ENCODE results near the gene PARPBP.
"Not testable (repeated sequence)": the region's sequence is repeated elsewhere in the genome, so short reads cannot be mapped to it uniquely, and the experiment has no call there.

Gene PARPBP

GRCh38 chr12:102144221-102144620 is 24.2 kb downstream of the PARPBP start:
- H3K27me3 ChIP-seq (ENCODE audit: control insufficient read depth in 1 of 2, insufficient read depth in 2 of 2, low read length in 2 of 2): no peaks in the 10 kb centered on the region
- H3K4me1 ChIP-seq (ENCODE audit: control insufficient read depth in 1 of 2, insufficient read depth in 2 of 2, low read length in 2 of 2): no peaks in the 10 kb centered on the region
- no peak overlapping the region for H3K9ac ChIP-seq (ENCODE audit: low read depth in 1 of 2, low read length in 2 of 2)
- H3K4me3 ChIP-seq (ENCODE audit: low read depth in 1 of 2, low read length in 2 of 2): no peak overlapping the region
- no peaks in the 10 kb centered on the region for H3K36me3 ChIP-seq (ENCODE audit: control insufficient read depth in 1 of 2, insufficient read depth in 2 of 2, low read length in 2 of 2)
- H3K27ac ChIP-seq (ENCODE audit: low read depth, low read length): no peak overlapping the region
- H3K9me3 ChIP-seq (ENCODE audit: control insufficient read depth in 1 of 2, low read length in 2 of 2): no peaks in the 10 kb centered on the region

- H3K9ac ChIP-seq (ENCODE audit: low read depth in 1 of 2, low read length in 2 of 2); H3K4me3 ChIP-seq (ENCODE audit: low read depth in 1 of 2, low read length in 2 of 2); H3K36me3 ChIP-seq (ENCODE audit: control insufficient read depth in 1 of 2, insufficient read depth in 2 of 2, low read length in 2 of 2); H3K27me3 ChIP-seq (ENCODE audit: control insufficient read depth in 1 of 2, insufficient read depth in 2 of 2, low read length in 2 of 2); H3K27ac ChIP-seq (ENCODE audit: low read depth, low read length); H3K4me1 ChIP-seq (ENCODE audit: control insufficient read depth in 1 of 2, insufficient read depth in 2 of 2, low read length in 2 of 2); H3K9me3 ChIP-seq (ENCODE audit: control insufficient read depth in 1 of 2, low read length in 2 of 2): not testable (repeated sequence)
These were observed 27.1 kb downstream of the PARPBP start for GRCh38 chr12:102147062-102147587.

- H3K4me1 ChIP-seq (ENCODE audit: control insufficient read depth in 1 of 2, insufficient read depth in 2 of 2, low read length in 2 of 2); H3K27me3 ChIP-seq (ENCODE audit: control insufficient read depth in 1 of 2, insufficient read depth in 2 of 2, low read length in 2 of 2); H3K36me3 ChIP-seq (ENCODE audit: control insufficient read depth in 1 of 2, insufficient read depth in 2 of 2, low read length in 2 of 2); H3K4me3 ChIP-seq (ENCODE audit: low read depth in 1 of 2, low read length in 2 of 2); H3K9me3 ChIP-seq (ENCODE audit: control insufficient read depth in 1 of 2, low read length in 2 of 2); H3K27ac ChIP-seq (ENCODE audit: low read depth, low read length); H3K9ac ChIP-seq (ENCODE audit: low read depth in 1 of 2, low read length in 2 of 2): not testable (repeated sequence)
These were observed 35.2 kb downstream of the PARPBP start for GRCh38 chr12:102155206-102155605.

- H3K27ac ChIP-seq (ENCODE audit: low read depth, low read length): no peak overlapping the region
- no peak overlapping the region for H3K9ac ChIP-seq (ENCODE audit: low read depth in 1 of 2, low read length in 2 of 2)
- no peaks in the 10 kb centered on the region for H3K4me1 ChIP-seq (ENCODE audit: control insufficient read depth in 1 of 2, insufficient read depth in 2 of 2, low read length in 2 of 2)
- H3K36me3 ChIP-seq (ENCODE audit: control insufficient read depth in 1 of 2, insufficient read depth in 2 of 2, low read length in 2 of 2): no peaks in the 10 kb centered on the region
- no peak overlapping the region for H3K4me3 ChIP-seq (ENCODE audit: low read depth in 1 of 2, low read length in 2 of 2)
- no peaks in the 10 kb centered on the region for H3K27me3 ChIP-seq (ENCODE audit: control insufficient read depth in 1 of 2, insufficient read depth in 2 of 2, low read length in 2 of 2)
- H3K9me3 ChIP-seq (ENCODE audit: control insufficient read depth in 1 of 2, low read length in 2 of 2): no peaks in the 10 kb centered on the region
These were observed 43.4 kb downstream of the PARPBP start for GRCh38 chr12:102163383-102163782.

- Histone ChIP-seq H3K9me3 (ENCODE audit: control insufficient read depth in 1 of 2, low read length in 2 of 2) (no peaks in the 10 kb centered on the region), H3K4me3 (ENCODE audit: low read depth in 1 of 2, low read length in 2 of 2) (no peak overlapping the region), H3K36me3 (ENCODE audit: control insufficient read depth in 1 of 2, insufficient read depth in 2 of 2, low read length in 2 of 2) (no peaks in the 10 kb centered on the region), H3K4me1 (ENCODE audit: control insufficient read depth in 1 of 2, insufficient read depth in 2 of 2, low read length in 2 of 2) (no peaks in the 10 kb centered on the region), H3K9ac (ENCODE audit: low read depth in 1 of 2, low read length in 2 of 2) (no peak overlapping the region), H3K27ac (ENCODE audit: low read depth, low read length) (no peak overlapping the region), H3K27me3 (ENCODE audit: control insufficient read depth in 1 of 2, insufficient read depth in 2 of 2, low read length in 2 of 2) (no peaks in the 10 kb centered on the region)
These were observed 48.0 kb downstream of the PARPBP start for GRCh38 chr12:102167821-102168604.

- Histone ChIP-seq H3K9ac (ENCODE audit: low read depth in 1 of 2, low read length in 2 of 2) (no peak overlapping the region), H3K27ac (ENCODE audit: low read depth, low read length) (no peak overlapping the region)
These were observed 50.1 kb downstream of the PARPBP start for GRCh38 chr12:102169922-102170621.

GRCh38 chr12:102171951-102172350 is 52.0 kb downstream of the PARPBP start:
- Histone ChIP-seq H3K27ac (ENCODE audit: low read depth, low read length) (no peak overlapping the region), H3K4me1 (ENCODE audit: control insufficient read depth in 1 of 2, insufficient read depth in 2 of 2, low read length in 2 of 2) (no peaks in the 10 kb centered on the region), H3K36me3 (ENCODE audit: control insufficient read depth in 1 of 2, insufficient read depth in 2 of 2, low read length in 2 of 2) (no peaks in the 10 kb centered on the region), H3K27me3 (ENCODE audit: control insufficient read depth in 1 of 2, insufficient read depth in 2 of 2, low read length in 2 of 2) (no peaks in the 10 kb centered on the region), H3K9ac (ENCODE audit: low read depth in 1 of 2, low read length in 2 of 2) (no peak overlapping the region), H3K4me3 (ENCODE audit: low read depth in 1 of 2, low read length in 2 of 2) (no peak overlapping the region), H3K9me3 (ENCODE audit: control insufficient read depth in 1 of 2, low read length in 2 of 2) (no peaks in the 10 kb centered on the region)

More at GRCh38 chr12:102169922-102170621, 50.1 kb downstream of the PARPBP start:
- no peaks in the 10 kb centered on the region for H3K36me3 ChIP-seq (ENCODE audit: control insufficient read depth in 1 of 2, insufficient read depth in 2 of 2, low read length in 2 of 2)
- H3K9me3 ChIP-seq (ENCODE audit: control insufficient read depth in 1 of 2, low read length in 2 of 2): no peaks in the 10 kb centered on the region
- H3K27me3 ChIP-seq (ENCODE audit: control insufficient read depth in 1 of 2, insufficient read depth in 2 of 2, low read length in 2 of 2): no peaks in the 10 kb centered on the region
- no peaks in the 10 kb centered on the region for H3K4me1 ChIP-seq (ENCODE audit: control insufficient read depth in 1 of 2, insufficient read depth in 2 of 2, low read length in 2 of 2)
- no peak overlapping the region for H3K4me3 ChIP-seq (ENCODE audit: low read depth in 1 of 2, low read length in 2 of 2)

GRCh38 chr12:102172436-102172835 is 52.5 kb downstream of the PARPBP start:
- Histone ChIP-seq H3K27me3 (ENCODE audit: control insufficient read depth in 1 of 2, insufficient read depth in 2 of 2, low read length in 2 of 2) (no peaks in the 10 kb centered on the region), H3K27ac (ENCODE audit: low read depth, low read length) (no peak overlapping the region), H3K9ac (ENCODE audit: low read depth in 1 of 2, low read length in 2 of 2) (no peak overlapping the region), H3K4me1 (ENCODE audit: control insufficient read depth in 1 of 2, insufficient read depth in 2 of 2, low read length in 2 of 2) (no peaks in the 10 kb centered on the region), H3K9me3 (ENCODE audit: control insufficient read depth in 1 of 2, low read length in 2 of 2) (no peaks in the 10 kb centered on the region), H3K36me3 (ENCODE audit: control insufficient read depth in 1 of 2, insufficient read depth in 2 of 2, low read length in 2 of 2) (no peaks in the 10 kb centered on the region), H3K4me3 (ENCODE audit: low read depth in 1 of 2, low read length in 2 of 2) (no peak overlapping the region)

- no peak overlapping the region for H3K4me3 ChIP-seq (ENCODE audit: low read depth in 1 of 2, low read length in 2 of 2)
- H3K9me3 ChIP-seq (ENCODE audit: control insufficient read depth in 1 of 2, low read length in 2 of 2): no peaks in the 10 kb centered on the region
- no peak overlapping the region for H3K27ac ChIP-seq (ENCODE audit: low read depth, low read length)
- H3K27me3 ChIP-seq (ENCODE audit: control insufficient read depth in 1 of 2, insufficient read depth in 2 of 2, low read length in 2 of 2): no peaks in the 10 kb centered on the region
- no peak overlapping the region for H3K9ac ChIP-seq (ENCODE audit: low read depth in 1 of 2, low read length in 2 of 2)
- H3K36me3 ChIP-seq (ENCODE audit: control insufficient read depth in 1 of 2, insufficient read depth in 2 of 2, low read length in 2 of 2): no peaks in the 10 kb centered on the region
- H3K4me1 ChIP-seq (ENCODE audit: control insufficient read depth in 1 of 2, insufficient read depth in 2 of 2, low read length in 2 of 2): peaks cover 0 to 7% of the 10 kb centered on the region in 2 donors
These were observed 54.1 kb downstream of the PARPBP start for GRCh38 chr12:102174117-102174516.

GRCh38 chr12:102174761-102175160 is 54.8 kb downstream of the PARPBP start:
- Histone ChIP-seq H3K4me1 (ENCODE audit: control insufficient read depth in 1 of 2, insufficient read depth in 2 of 2, low read length in 2 of 2) (peaks cover 0 to 7% of the 10 kb centered on the region in 2 donors), H3K4me3 (ENCODE audit: low read depth in 1 of 2, low read length in 2 of 2) (no peak overlapping the region), H3K36me3 (ENCODE audit: control insufficient read depth in 1 of 2, insufficient read depth in 2 of 2, low read length in 2 of 2) (no peaks in the 10 kb centered on the region), H3K27ac (ENCODE audit: low read depth, low read length) (no peak overlapping the region), H3K9ac (ENCODE audit: low read depth in 1 of 2, low read length in 2 of 2) (no peak overlapping the region), H3K9me3 (ENCODE audit: control insufficient read depth in 1 of 2, low read length in 2 of 2) (no peaks in the 10 kb centered on the region), H3K27me3 (ENCODE audit: control insufficient read depth in 1 of 2, insufficient read depth in 2 of 2, low read length in 2 of 2) (no peaks in the 10 kb centered on the region)

All from duodenal mucosa (tissue), 2 donors.